Measurements from ENCODE around the gene MAFF. TPM values are rescaled to one million over a fixed set of nuclear protein-coding genes. Genes with fewer than 3 reads are reported as not detected.

MAFF gene
- total RNA-seq, 4 donors from 2014 or later: 13.1 to 111 (median 24.6) TPM

- H3K27ac ChIP-seq: peak overlapping the region; percentile 40 to 90 (median 72)
- no peak for TF ChIP-seq CTCF (IDR thresholded peaks at IDR 0.05)
- TF ChIP-seq POLR2A (IDR thresholded peaks at IDR 0.05): no peak
- no peak overlapping the region for H3K4me3 ChIP-seq (replicated peaks in 1 of 3)
- H3K9me3 ChIP-seq: no peaks in the 10 kb centered on the region
- intact Hi-C loops (cut with DNase I): loop anchor here (10.0 kb wide), 1 partner anchor 77 kb away; no protein-coding TSS in a partner anchor
- peak; percentile 38 to 54 for DNase-seq
- no peaks in the 10 kb centered on the region for H3K36me3 ChIP-seq
- no peaks in the 10 kb centered on the region for H3K27me3 ChIP-seq
- 51 to 56% methylated on average over 9 to 10 of the region's 10 CpGs for WGBS, 2 donors
- H3K4me1 ChIP-seq: peaks cover 14 to 31% of the 10 kb centered on the region in 2 donors
Measured at GRCh38 chr22:38187413-38188212, 14.2 kb upstream of the MAFF start.

GRCh38 chr22:38189104-38189503 lies 12.7 kb upstream of the MAFF start:
- Histone ChIP-seq H3K27me3 (no peaks in the 10 kb centered on the region), H3K27ac (no peak overlapping the region), H3K4me1 (peaks cover 14 to 31% of the 10 kb centered on the region in 2 donors), H3K9me3 (no peaks in the 10 kb centered on the region), H3K36me3 (no peaks in the 10 kb centered on the region), H3K4me3 (replicated peaks in 1 of 3) (no peak overlapping the region)
- 76 to 79% methylated on average over 3 of the region's 3 CpGs for WGBS, 2 donors
- intact Hi-C loops (cut with DNase I): loop anchor here (10.0 kb wide), 1 partner anchor 76 kb away; no protein-coding TSS in a partner anchor
- no peak for DNase-seq
- TF ChIP-seq POLR2A (IDR thresholded peaks at IDR 0.05): no peak
- no peak for TF ChIP-seq CTCF (IDR thresholded peaks at IDR 0.05)

- no peak for DNase-seq
- intact Hi-C loops (cut with DNase I): no loop called here
- H3K36me3 ChIP-seq: no peaks in the 10 kb centered on the region
- H3K4me3 ChIP-seq (replicated peaks in 1 of 3): no peak overlapping the region
- no peaks in the 10 kb centered on the region for H3K27me3 ChIP-seq
- no peaks in the 10 kb centered on the region for H3K9me3 ChIP-seq
- no peak overlapping the region for H3K27ac ChIP-seq
- peaks cover 14 to 31% of the 10 kb centered on the region in 2 donors for H3K4me1 ChIP-seq
- 68 to 77% methylated on average over 6 of the region's 6 CpGs for WGBS, 2 donors
- TF ChIP-seq CTCF (IDR thresholded peaks at IDR 0.05) (no peak), POLR2A (IDR thresholded peaks at IDR 0.05) (no peak)
Measured at GRCh38 chr22:38190581-38190980, 11.2 kb upstream of the MAFF start.

- TF ChIP-seq CTCF (IDR thresholded peaks at IDR 0.05): no peak
- TF ChIP-seq POLR2A (IDR thresholded peaks at IDR 0.05): no peak
- intact Hi-C loops (cut with DNase I): no loop called here
- WGBS, 2 donors: 86 to 91% methylated on average over 14 of the region's 14 CpGs
- H3K9me3 ChIP-seq: no peaks in the 10 kb centered on the region
- no peaks in the 10 kb centered on the region for H3K36me3 ChIP-seq
- H3K4me1 ChIP-seq: peaks cover 14 to 31% of the 10 kb centered on the region in 2 donors
- no peak for DNase-seq
- H3K4me3 ChIP-seq (replicated peaks in 1 of 3): no peak overlapping the region
- H3K27ac ChIP-seq: no peak overlapping the region
- no peaks in the 10 kb centered on the region for H3K27me3 ChIP-seq
Measured at GRCh38 chr22:38191055-38191454, 10.7 kb upstream of the MAFF start.

- WGBS, 2 donors: 78 to 82% methylated on average over 10 of the region's 10 CpGs
Measured at GRCh38 chr22:38191731-38192474, 9.9 kb upstream of the MAFF start.

More at GRCh38 chr22:38191731-38192474, 9.9 kb upstream of the MAFF start:
- Histone ChIP-seq H3K36me3 (no peaks in the 10 kb centered on the region), H3K4me3 (replicated peaks in 1 of 3) (no peak overlapping the region), H3K27me3 (no peaks in the 10 kb centered on the region), H3K27ac (no peak overlapping the region), H3K9me3 (no peaks in the 10 kb centered on the region), H3K4me1 (peaks cover 12 to 28% of the 10 kb centered on the region in 2 donors)
- intact Hi-C loops (cut with DNase I): no loop called here
- TF ChIP-seq POLR2A (IDR thresholded peaks at IDR 0.05) (no peak), CTCF (IDR thresholded peaks at IDR 0.05) (no peak)
- DNase-seq: no peak

All from thyroid gland (tissue), 4 donors.